ENCODE measurements around the gene R3HDM1.
"Not testable (repeated sequence)": the region's sequence is repeated elsewhere in the genome, so short reads cannot be mapped to it uniquely, and the experiment has no call there.

The R3HDM1 gene

DNA sequence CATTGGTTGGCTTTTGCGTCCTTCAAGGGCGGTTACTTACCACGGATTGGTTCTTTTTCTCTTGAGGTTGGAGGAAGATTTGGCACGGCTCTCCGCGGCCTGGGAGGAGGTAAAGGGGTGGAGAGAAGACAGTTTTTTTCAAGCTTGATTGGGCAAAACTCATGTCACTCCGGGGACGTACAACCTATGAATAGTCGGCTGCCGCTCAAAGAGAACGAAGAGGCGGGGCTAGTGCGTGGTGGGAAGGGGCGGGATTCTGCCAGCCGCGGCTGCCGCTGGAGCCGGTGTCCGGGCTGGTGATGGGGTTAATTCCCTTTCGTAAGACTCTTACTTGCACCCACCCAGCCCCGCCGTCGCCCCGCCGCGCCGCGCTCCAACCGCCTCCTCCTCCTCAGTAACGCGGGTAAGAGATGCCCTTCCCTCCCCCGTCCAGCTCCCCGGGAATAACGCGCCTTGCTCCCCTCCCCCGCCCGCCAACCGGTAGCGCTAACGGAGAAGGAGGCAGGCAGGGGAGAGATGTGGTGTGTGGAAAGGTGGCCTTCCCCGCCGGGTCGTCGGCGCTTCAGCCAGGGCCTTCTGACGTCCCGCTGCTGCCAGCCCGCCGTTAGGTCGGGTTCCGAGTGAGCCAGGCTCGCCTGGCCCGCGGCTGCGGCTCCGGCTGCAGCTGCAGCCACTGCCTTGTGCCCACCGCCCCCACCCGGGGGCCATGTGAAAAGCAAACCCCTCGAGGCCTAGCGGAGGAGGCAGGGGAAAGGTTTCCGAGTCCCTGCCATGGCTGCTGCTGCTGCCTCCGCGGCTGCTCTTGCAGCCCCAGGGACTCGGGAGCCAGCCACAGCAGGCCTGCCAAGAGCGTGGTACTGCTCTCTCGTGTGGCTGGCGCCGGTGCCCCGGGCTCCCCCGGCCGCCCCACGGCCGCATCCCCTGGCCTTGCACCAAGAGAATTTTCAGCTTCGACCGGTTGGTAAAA is at the start of gene R3HDM1:
Gene R3HDM1, plus strand, starts transcription at position 254 of the 967 bp plus-strand sequence. CDS start 73,362 bp downstream, outside the sequence.
- peak; percentile 100 for DNase-seq (ENCODE audit: low read depth, low spot score)

DNA sequence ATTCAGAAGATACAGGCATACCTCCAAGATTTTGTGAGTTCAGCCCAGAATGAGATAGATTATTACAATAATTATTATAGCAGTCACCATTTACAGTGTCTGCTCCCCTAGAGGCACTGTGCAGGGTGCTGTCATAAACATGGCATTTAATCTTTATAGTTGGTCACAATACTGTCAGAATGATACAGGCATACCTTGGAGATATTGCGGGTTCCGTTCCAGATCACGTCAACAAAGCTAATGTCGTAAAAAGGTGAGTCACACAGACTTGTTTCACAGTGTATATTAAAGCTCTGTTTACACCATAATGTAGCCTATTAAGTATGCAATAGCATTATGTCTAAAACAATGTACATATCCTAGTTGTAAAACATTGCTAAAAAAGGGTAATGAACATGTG is 45.8 kb upstream of the R3HDM1 start:
- CTCF ChIA-PET: interaction anchor here (1.1 kb wide), 1 partner anchor 9 kb away, joined by 3 read pairs; no protein-coding TSS in a partner anchor
- no peak overlapping the region for H3K4me3 ChIP-seq (ENCODE audit: low read depth, low read length)
- POLR2A ChIA-PET: no interaction called here
- no peak for DNase-seq (ENCODE audit: low read depth, low spot score)
- TF ChIP-seq CTCF (IDR thresholded peaks at IDR 0.05; ENCODE audit: insufficient read depth, low read length, missing control alignments): no peak

More for the DNA sequence above, at the start of gene R3HDM1:
- peak within 1 kb of the TSS; percentile 78 for H3K4me3 ChIP-seq (ENCODE audit: low read depth, low read length)
- CTCF ChIA-PET: interaction anchor here (1.1 to 1.2 kb wide), 2 partner anchors 178 to 527 kb away, joined by 3 read pairs; no protein-coding TSS in a partner anchor
- POLR2A ChIA-PET: no interaction called here
- peak; percentile 14 for TF ChIP-seq CTCF (IDR thresholded peaks at IDR 0.05; ENCODE audit: insufficient read depth, low read length, missing control alignments)

- peak; percentile 47 for DNase-seq (ENCODE audit: low read depth, low spot score)
- ChIA-PET POLR2A (no interaction called here), CTCF (no interaction called here)
- TF ChIP-seq CTCF (IDR thresholded peaks at IDR 0.05; ENCODE audit: insufficient read depth, low read length, missing control alignments): no peak
- no peak overlapping the region for H3K4me3 ChIP-seq (ENCODE audit: low read depth, low read length)
Observed at GRCh38 chr2:135490376-135490775, 40.9 kb upstream of the R3HDM1 start.

DNA sequence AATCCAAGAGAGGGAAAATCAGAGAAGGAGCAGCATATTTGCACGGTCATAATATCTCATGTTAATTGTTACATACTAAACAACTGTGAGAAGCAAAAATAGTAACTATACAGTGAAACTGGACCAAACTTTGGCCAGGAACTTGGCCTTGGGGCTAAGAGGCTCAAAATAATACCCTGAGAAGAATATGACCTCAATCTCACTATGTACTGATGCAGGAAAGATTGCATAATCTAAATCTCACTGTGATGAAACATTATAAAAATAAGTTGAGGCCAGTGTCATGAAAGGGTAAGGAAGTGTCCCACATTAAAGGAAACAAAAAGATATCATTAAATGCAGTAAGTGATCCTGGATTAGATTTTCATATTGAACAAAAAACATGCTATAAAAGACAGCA is 36.8 kb upstream of the R3HDM1 start:
- no peak overlapping the region for H3K4me3 ChIP-seq (ENCODE audit: low read depth, low read length)
- CTCF ChIA-PET: no interaction called here
- DNase-seq (ENCODE audit: low read depth, low spot score): peak; percentile 17
- POLR2A ChIA-PET: no interaction called here
- no peak for TF ChIP-seq CTCF (IDR thresholded peaks at IDR 0.05; ENCODE audit: insufficient read depth, low read length, missing control alignments)

DNA sequence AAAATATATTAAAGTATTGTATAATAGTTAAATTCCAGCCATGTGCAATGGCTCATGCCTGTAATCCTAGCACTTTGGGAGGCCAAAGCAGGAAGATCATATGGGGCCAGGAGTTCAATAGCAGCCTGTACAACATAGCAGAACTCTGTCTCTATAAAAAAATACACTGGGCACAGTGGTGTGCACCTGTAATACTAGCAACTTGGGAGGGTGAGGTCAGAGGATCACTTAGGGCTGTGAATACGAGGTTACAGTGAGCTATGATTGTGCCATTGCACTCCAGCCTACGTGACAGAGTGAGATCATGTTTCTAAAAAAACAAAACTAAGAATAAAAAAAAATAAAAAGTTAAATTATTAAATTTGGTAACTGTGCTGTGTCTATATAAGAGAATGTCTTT is 36.4 kb upstream of the R3HDM1 start:
- no peak for TF ChIP-seq CTCF (IDR thresholded peaks at IDR 0.05; ENCODE audit: insufficient read depth, low read length, missing control alignments)
- DNase-seq (ENCODE audit: low read depth, low spot score): no peak
- H3K4me3 ChIP-seq (ENCODE audit: low read depth, low read length): no peak overlapping the region
- CTCF ChIA-PET: no interaction called here
- POLR2A ChIA-PET: no interaction called here

DNA sequence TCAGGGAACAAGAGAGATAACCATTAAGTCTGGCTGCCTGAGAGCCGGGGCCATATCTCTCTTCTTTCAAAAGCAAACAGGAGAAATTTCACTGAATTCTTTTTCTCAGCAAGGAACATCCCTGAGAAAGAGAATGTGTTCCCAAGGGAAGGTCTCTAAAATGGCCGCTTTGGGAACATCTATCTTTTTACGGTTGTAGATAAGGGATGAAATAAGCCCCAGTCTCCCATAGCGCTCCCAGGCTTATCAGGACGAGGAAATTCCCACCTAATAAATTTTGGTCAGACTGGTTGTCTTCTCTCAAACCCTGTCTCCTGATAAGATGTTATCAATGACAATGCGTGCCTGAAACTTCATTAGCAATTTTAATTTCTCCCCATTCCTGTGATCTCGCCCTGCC is 32.7 kb upstream of the R3HDM1 start:
- CTCF ChIA-PET; POLR2A ChIA-PET; DNase-seq (ENCODE audit: low read depth, low spot score); H3K4me3 ChIP-seq (ENCODE audit: low read depth, low read length): not testable (repeated sequence)

Data from AG04449 (cell line).